SU-DHL-6 (cell line): ENCODE data around the gene CXCL6.

ENCODE experiments used
- H2AFZ ChIP-seq: fragments of 200-600 bp; sonication (generic); 2 replicates; pipeline ENCODE4 v1.6.1; 2014; ENCODE audit warnings: low read depth, mild to moderate bottlenecking, moderate library complexity, mixed read lengths, antibody characterized with exemption, low read length; ENCODE audit not compliant: severe bottlenecking
- H3F3A ChIP-seq: fragments of 200-600 bp; shearing (Covaris generic); 2 replicates; pipeline ENCODE4 v1.6.0; 2016; ENCODE audit warnings: antibody characterized with exemption, mild to moderate bottlenecking; ENCODE audit not compliant: insufficient read depth
- H3K27ac ChIP-seq: fragments of 200-600 bp; sonication (generic); 2 replicates; pipeline ENCODE4 v1.5.1; 2016; ENCODE audit warnings: low read depth, mild to moderate bottlenecking, low read length, moderate library complexity, mixed read lengths
- H3K27me3 ChIP-seq: fragments of 200-600 bp; sonication (generic), shearing (Covaris generic); 2 replicates; pipeline ENCODE4 v1.6.0; 2014; ENCODE audit warnings: mild to moderate bottlenecking, low read length
- H3K36me3 ChIP-seq: fragments of 200-600 bp; sonication (generic); 2 replicates; pipeline ENCODE4 v1.6.1; 2014; ENCODE audit warnings: mild to moderate bottlenecking, low read length, mixed read lengths
- H3K4me2 ChIP-seq: fragments of 300-600, 200-600 bp; shearing (Covaris generic), sonication (generic); 2 replicates; pipeline ENCODE4 v1.6.0; 2014; ENCODE audit warnings: low read length, low read depth, mild to moderate bottlenecking; ENCODE audit not compliant: poor library complexity, severe bottlenecking
- H3K4me3 ChIP-seq: fragments of 200-600 bp; sonication (generic); 2 replicates; pipeline ENCODE4 v1.5.1; 2014; ENCODE audit warnings: antibody characterized with exemption, low read length, mild to moderate bottlenecking, mixed read lengths; ENCODE audit not compliant: insufficient read depth, poor library complexity, severe bottlenecking
- H3K79me2 ChIP-seq: fragments of 200-600 bp; sonication (generic); 2 replicates; pipeline ENCODE4 v1.6.1; 2014; ENCODE audit warnings: mild to moderate bottlenecking, low read length, moderate library complexity; ENCODE audit not compliant: insufficient read depth
- H3K9ac ChIP-seq: fragments of 200-600 bp; sonication (generic); 2 replicates; pipeline ENCODE4 v1.7.0; 2014; ENCODE audit warnings: mild to moderate bottlenecking, low read length
- H3K9me2 ChIP-seq: fragments of 200-600 bp; sonication (generic); replicated peaks from 2 replicates; pipeline ENCODE4 v1.6.1; 2014; ENCODE audit warnings: low read length; ENCODE audit not compliant: insufficient read depth
- H3K9me3 ChIP-seq: fragments of 200-600 bp; sonication (generic); 2 replicates; pipeline ENCODE4 v1.6.1; 2014; ENCODE audit warnings: low read length, mixed read lengths; ENCODE audit not compliant: insufficient read depth
- H4K20me1 ChIP-seq: fragments of 200-600 bp; sonication (generic); 2 replicates; pipeline ENCODE4 v1.6.1; 2014; ENCODE audit warnings: low read depth, mild to moderate bottlenecking, antibody characterized with exemption, low read length, moderate library complexity, mixed read lengths
- CTCF ChIP-seq: fragments of 200-600 bp; sonication (generic); IDR thresholded peaks from one replicate; pipeline ENCODE4 v1.5.1; 2017; ENCODE audit warnings: antibody characterized with exemption, mild to moderate bottlenecking, low read length, moderate library complexity; ENCODE audit not compliant: insufficient read depth, poor library complexity, severe bottlenecking
- EZH2phosphoT487 ChIP-seq: fragments of 200-600 bp; sonication (generic), shearing (Covaris generic); conservative IDR thresholded peaks from 2 replicates; pipeline ENCODE4 v1.6.1; 2018; ENCODE audit warnings: mild to moderate bottlenecking, antibody characterized with exemption, low read length, moderate library complexity, mixed read lengths

CXCL6 gene

GRCh38 chr4:73860181-73860580, 23.7 kb downstream of the CXCL6 start:
- no peaks in the 10 kb centered on the region for H3K79me2 ChIP-seq
- H4K20me1 ChIP-seq: no peaks in the 10 kb centered on the region
- no peaks in the 10 kb centered on the region for H3K9me3 ChIP-seq
- H3K9ac ChIP-seq: no peak overlapping the region
- no peaks in the 10 kb centered on the region for H3K9me2 ChIP-seq
- H3F3A ChIP-seq: no peaks in the 10 kb centered on the region
- TF ChIP-seq EZH2phosphoT487 (no peak), CTCF (no peak)
- H3K27ac ChIP-seq: no peak overlapping the region
- H3K27me3 ChIP-seq: no peaks in the 10 kb centered on the region
- no peak overlapping the region for H3K4me3 ChIP-seq
- H3K4me2 ChIP-seq: no peak overlapping the region
- no peak overlapping the region for H2AFZ ChIP-seq
- no peaks in the 10 kb centered on the region for H3K36me3 ChIP-seq

GRCh38 chr4:73860917-73861316, 24.4 kb downstream of the CXCL6 start:
- Histone ChIP-seq H3K27ac (no peak overlapping the region), H3K79me2 (no peaks in the 10 kb centered on the region), H3F3A (no peaks in the 10 kb centered on the region), H3K27me3 (no peaks in the 10 kb centered on the region), H3K4me3 (no peak overlapping the region), H2AFZ (no peak overlapping the region), H3K9me2 (no peaks in the 10 kb centered on the region), H4K20me1 (no peaks in the 10 kb centered on the region), H3K9me3 (no peaks in the 10 kb centered on the region), H3K36me3 (no peaks in the 10 kb centered on the region), H3K9ac (no peak overlapping the region), H3K4me2 (no peak overlapping the region)
- no peak for TF ChIP-seq CTCF
- no peak for TF ChIP-seq EZH2phosphoT487

GRCh38 chr4:73862322-73862721, 25.8 kb downstream of the CXCL6 start:
- Histone ChIP-seq H3K27me3 (no peaks in the 10 kb centered on the region), H3K36me3 (no peaks in the 10 kb centered on the region), H3K9me2 (no peaks in the 10 kb centered on the region), H3K79me2 (no peaks in the 10 kb centered on the region), H3K4me2 (no peak overlapping the region), H3K27ac (no peak overlapping the region), H3K9ac (no peak overlapping the region), H4K20me1 (no peaks in the 10 kb centered on the region), H2AFZ (no peak overlapping the region), H3K4me3 (no peak overlapping the region), H3F3A (no peaks in the 10 kb centered on the region), H3K9me3 (no peaks in the 10 kb centered on the region)
- no peak for TF ChIP-seq EZH2phosphoT487
- no peak for TF ChIP-seq CTCF

GRCh38 chr4:73864365-73864764, 27.9 kb downstream of the CXCL6 start:
- no peaks in the 10 kb centered on the region for H3K9me2 ChIP-seq
- no peaks in the 10 kb centered on the region for H3K79me2 ChIP-seq
- TF ChIP-seq CTCF (no peak), EZH2phosphoT487 (no peak)
- H3K9ac ChIP-seq: no peak overlapping the region
- H3K4me3 ChIP-seq: no peak overlapping the region
- H3K4me2 ChIP-seq: no peak overlapping the region
- no peaks in the 10 kb centered on the region for H4K20me1 ChIP-seq
- H2AFZ ChIP-seq: no peak overlapping the region
- no peak overlapping the region for H3K27ac ChIP-seq
- no peaks in the 10 kb centered on the region for H3F3A ChIP-seq
- no peaks in the 10 kb centered on the region for H3K27me3 ChIP-seq
- no peaks in the 10 kb centered on the region for H3K36me3 ChIP-seq
- H3K9me3 ChIP-seq: no peaks in the 10 kb centered on the region
